ENCODE measurements around the gene HMGCLL1. TPM values are rescaled to one million over a fixed set of nuclear protein-coding genes. Genes with fewer than 3 reads are reported as not detected.

HMGCLL1 gene
- total and polyA plus RNA-seq, 4 donors: 0.24 to 0.93 (median 0.66) TPM

- no peak for DNase-seq (ENCODE audit: low spot score)
- no peaks in the 10 kb centered on the region for H3K4me1 ChIP-seq (ENCODE audit: control insufficient read depth in 4 of 4, insufficient read depth in 4 of 4, low read length in 3 of 4)
- WGBS: 66% methylated on average over 5 of the region's 5 CpGs
- H3K27me3 ChIP-seq (ENCODE audit: control insufficient read depth in 4 of 4, insufficient read depth in 4 of 4, low read length in 3 of 4): no peaks in the 10 kb centered on the region
- TF ChIP-seq ZBTB33 (IDR thresholded peaks at IDR 0.05): no peak
- TF ChIP-seq FOXA2 (IDR thresholded peaks at IDR 0.05): no peak
- TF ChIP-seq REST (IDR thresholded peaks at IDR 0.05): no peak
- no peak for TF ChIP-seq HNF4G (IDR thresholded peaks at IDR 0.05)
- TF ChIP-seq GABPA (IDR thresholded peaks at IDR 0.05 in 1 of 2, conservative IDR thresholded peaks at IDR 0.05 in 1 of 2): no peak
- H3K36me3 ChIP-seq (ENCODE audit: control insufficient read depth in 4 of 4, insufficient read depth in 3 of 4, low read depth in 1 of 4, low read length in 3 of 4): no peaks in the 10 kb centered on the region
- H3K27ac ChIP-seq (ENCODE audit: low read depth in 1 of 2, low read length in 2 of 2): no peak overlapping the region
- no peak overlapping the region for H3K4me3 ChIP-seq (ENCODE audit: low read depth in 1 of 3, low read length in 3 of 3)
- H3K9ac ChIP-seq (ENCODE audit: low read depth in 1 of 2, low read length in 2 of 2): no peak overlapping the region
- H3K9me3 ChIP-seq (ENCODE audit: control insufficient read depth in 4 of 4, low read length in 3 of 4): no peaks in the 10 kb centered on the region
These were observed 109.0 kb downstream of the HMGCLL1 start for GRCh38 chr6:55469951-55470366.

- no peak for DNase-seq (ENCODE audit: low spot score)
- H3K27me3 ChIP-seq (ENCODE audit: control insufficient read depth in 4 of 4, insufficient read depth in 4 of 4, low read length in 3 of 4): no peaks in the 10 kb centered on the region
- H3K36me3 ChIP-seq (ENCODE audit: control insufficient read depth in 4 of 4, insufficient read depth in 3 of 4, low read depth in 1 of 4, low read length in 3 of 4): no peaks in the 10 kb centered on the region
- no peaks in the 10 kb centered on the region for H3K9me3 ChIP-seq (ENCODE audit: control insufficient read depth in 4 of 4, low read length in 3 of 4)
- WGBS: 72% methylated on average over 3 of the region's 3 CpGs
- no peak overlapping the region for H3K4me3 ChIP-seq (ENCODE audit: low read depth in 1 of 3, low read length in 3 of 3)
- TF ChIP-seq ZBTB33 (IDR thresholded peaks at IDR 0.05): no peak
- no peak for TF ChIP-seq HNF4G (IDR thresholded peaks at IDR 0.05)
- TF ChIP-seq EGR1 (IDR thresholded peaks at IDR 0.05; ENCODE audit: low read depth in 2 of 2): no peak
- TF ChIP-seq RXRA (IDR thresholded peaks at IDR 0.05): no peak
- no peak for TF ChIP-seq HNF4A (conservative IDR thresholded peaks at IDR 0.05)
- TF ChIP-seq FOXA1 (IDR thresholded peaks at IDR 0.05): no peak
- no peak for TF ChIP-seq CTCF (IDR thresholded peaks at IDR 0.05; ENCODE audit: low read depth, low read length, missing input control)
- no peak for TF ChIP-seq ATF3 (IDR thresholded peaks at IDR 0.05)
- TF ChIP-seq JUND (IDR thresholded peaks at IDR 0.05): no peak
- TF ChIP-seq NR2F2 (IDR thresholded peaks at IDR 0.05): no peak
- TF ChIP-seq MAX (IDR thresholded peaks at IDR 0.05): no peak
- no peak for TF ChIP-seq RAD21 (IDR thresholded peaks at IDR 0.05)
- H3K9ac ChIP-seq (ENCODE audit: low read depth in 1 of 2, low read length in 2 of 2): no peak overlapping the region
- H3K27ac ChIP-seq (ENCODE audit: low read depth in 1 of 2, low read length in 2 of 2): no peak overlapping the region
- no peaks in the 10 kb centered on the region for H3K4me1 ChIP-seq (ENCODE audit: control insufficient read depth in 4 of 4, insufficient read depth in 4 of 4, low read length in 3 of 4)
These were observed 123.0 kb downstream of the HMGCLL1 start for GRCh38 chr6:55456016-55456415.
